Measurements from ENCODE around the gene MTFR2. TPM values are rescaled to one million over a fixed set of nuclear protein-coding genes. Genes with fewer than 3 reads are reported as not detected.

MTFR2 gene
- total and polyA plus RNA-seq, 4 donors: 0.08 to 3.6 (median 0.21) TPM

GRCh38 chr6:136289579-136290409, 39.7 kb upstream of the MTFR2 start, which contains the start of gene BCLAF1:
TSS of gene BCLAF1 (minus strand) at chr6:136289846. CDS start at chr6:136279866, 9,980 bp downstream.
- no peaks in the 10 kb centered on the region for H3K27me3 ChIP-seq (ENCODE audit: control insufficient read depth in 4 of 4, insufficient read depth in 4 of 4, low read length in 3 of 4)
- peak within 1 kb of the TSS; percentile 98 to 99 for H3K9ac ChIP-seq (ENCODE audit: low read depth in 1 of 2, low read length in 2 of 2)
- H3K4me3 ChIP-seq (ENCODE audit: low read depth in 1 of 3, low read length in 3 of 3): peak within 1 kb of the TSS; percentile 74 to 98 (median 97)
- TF ChIP-seq, protein P1, sequence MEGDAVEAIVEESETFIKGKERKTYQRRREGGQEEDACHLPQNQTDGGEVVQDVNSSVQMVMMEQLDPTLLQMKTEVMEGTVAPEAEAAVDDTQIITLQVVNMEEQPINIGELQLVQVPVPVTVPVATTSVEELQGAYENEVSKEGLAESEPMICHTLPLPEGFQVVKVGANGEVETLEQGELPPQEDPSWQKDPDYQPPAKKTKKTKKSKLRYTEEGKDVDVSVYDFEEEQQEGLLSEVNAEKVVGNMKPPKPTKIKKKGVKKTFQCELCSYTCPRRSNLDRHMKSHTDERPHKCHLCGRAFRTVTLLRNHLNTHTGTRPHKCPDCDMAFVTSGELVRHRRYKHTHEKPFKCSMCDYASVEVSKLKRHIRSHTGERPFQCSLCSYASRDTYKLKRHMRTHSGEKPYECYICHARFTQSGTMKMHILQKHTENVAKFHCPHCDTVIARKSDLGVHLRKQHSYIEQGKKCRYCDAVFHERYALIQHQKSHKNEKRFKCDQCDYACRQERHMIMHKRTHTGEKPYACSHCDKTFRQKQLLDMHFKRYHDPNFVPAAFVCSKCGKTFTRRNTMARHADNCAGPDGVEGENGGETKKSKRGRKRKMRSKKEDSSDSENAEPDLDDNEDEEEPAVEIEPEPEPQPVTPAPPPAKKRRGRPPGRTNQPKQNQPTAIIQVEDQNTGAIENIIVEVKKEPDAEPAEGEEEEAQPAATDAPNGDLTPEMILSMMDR (IDR thresholded peaks at IDR 0.05; ENCODE audit: low read depth, low read length, missing input control): no peak
- no peak for TF ChIP-seq FOXA1 (IDR thresholded peaks at IDR 0.05)
- no peak for TF ChIP-seq HNF4G (IDR thresholded peaks at IDR 0.05)
- TF ChIP-seq FOXA2 (IDR thresholded peaks at IDR 0.05): no peak
- peak; percentile 49 to 51 for TF ChIP-seq EGR1 (IDR thresholded peaks at IDR 0.05; ENCODE audit: low read depth in 2 of 2)
- TF ChIP-seq TAF1 (conservative IDR thresholded peaks at IDR 0.05): peak; percentile 93
- TF ChIP-seq REST (IDR thresholded peaks at IDR 0.05): peak; percentile 90
- TF ChIP-seq SP1 (IDR thresholded peaks at IDR 0.05): peak; percentile 84
- TF ChIP-seq, protein P2, sequence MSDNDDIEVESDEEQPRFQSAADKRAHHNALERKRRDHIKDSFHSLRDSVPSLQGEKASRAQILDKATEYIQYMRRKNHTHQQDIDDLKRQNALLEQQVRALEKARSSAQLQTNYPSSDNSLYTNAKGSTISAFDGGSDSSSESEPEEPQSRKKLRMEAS (IDR thresholded peaks at IDR 0.05): peak; percentile 40
- TF ChIP-seq ZBTB33 (IDR thresholded peaks at IDR 0.05): peak; percentile 100
- no peak for TF ChIP-seq JUND (IDR thresholded peaks at IDR 0.05)
- no peak for TF ChIP-seq NR2F2 (IDR thresholded peaks at IDR 0.05)
- peak; percentile 11 to 19 for TF ChIP-seq HNF4A (conservative IDR thresholded peaks at IDR 0.05)
- peak; percentile 78 to 93 for TF ChIP-seq GABPA (IDR thresholded peaks at IDR 0.05 in 1 of 2, conservative IDR thresholded peaks at IDR 0.05 in 1 of 2)
- TF ChIP-seq RXRA (IDR thresholded peaks at IDR 0.05): no peak
- TF ChIP-seq RAD21 (IDR thresholded peaks at IDR 0.05): no peak
- TF ChIP-seq ATF3 (IDR thresholded peaks at IDR 0.05): peak; percentile 50
- peak; percentile 97 for TF ChIP-seq YY1 (IDR thresholded peaks at IDR 0.05)
- WGBS: under 1% methylated on average over 60 of the region's 60 CpGs
- H3K4me1 ChIP-seq (ENCODE audit: control insufficient read depth in 4 of 4, insufficient read depth in 4 of 4, low read length in 3 of 4): peaks cover 10 to 31% (median 16%) of the 10 kb centered on the region in 4 donors
- peak; percentile 100 for DNase-seq (ENCODE audit: low spot score)
- H3K27ac ChIP-seq (ENCODE audit: low read depth in 1 of 2, low read length in 2 of 2): peak within 1 kb of the TSS; percentile 100
- no peaks in the 10 kb centered on the region for H3K36me3 ChIP-seq (ENCODE audit: control insufficient read depth in 4 of 4, insufficient read depth in 3 of 4, low read depth in 1 of 4, low read length in 3 of 4)
- no peaks in the 10 kb centered on the region for H3K9me3 ChIP-seq (ENCODE audit: control insufficient read depth in 4 of 4, low read length in 3 of 4)
